ENCODE data around the gene KANTR. TPM values are rescaled to one million over a fixed set of nuclear protein-coding genes. Genes with fewer than 3 reads are reported as not detected.

KANTR gene
- total RNA-seq: 10 to 100 TPM; 15.5 to 41.5 (median 21.8) TPM

- no peaks in the 10 kb centered on the region for H3K36me3 ChIP-seq
- no peaks in the 10 kb centered on the region for H3K4me1 ChIP-seq
- peak within 1 kb of the TSS; percentile 78 to 86 (median 86) for H3K27ac ChIP-seq
- DNase-seq: peak; percentile 89
- TF ChIP-seq CTCF (IDR thresholded peaks at IDR 0.05) (no peak), POLR2A (IDR thresholded peaks at IDR 0.05) (peak in 1 of 2 donors; percentile 63)
- 0 to 2% methylated on average over 10 to 19 of the region's 67 CpGs for WGBS, 2 donors
- intact Hi-C loops (cut with DNase I): loop anchor here (2.0 kb wide), 1 partner anchor 23 kb away; no protein-coding TSS in a partner anchor
- no peaks in the 10 kb centered on the region for H3K9me3 ChIP-seq
- H3K4me3 ChIP-seq (replicated peaks in 1 of 3): peak within 1 kb of the TSS; percentile 20 to 46 (median 42)
- no peaks in the 10 kb centered on the region for H3K27me3 ChIP-seq
Observed at GRCh38 chrX:53093748-53094581, at the start of gene KANTR. Gene KANTR (plus strand): TSS chrX:53094142. CDS start chrX:53124273, 30,131 bp downstream.

DNA sequence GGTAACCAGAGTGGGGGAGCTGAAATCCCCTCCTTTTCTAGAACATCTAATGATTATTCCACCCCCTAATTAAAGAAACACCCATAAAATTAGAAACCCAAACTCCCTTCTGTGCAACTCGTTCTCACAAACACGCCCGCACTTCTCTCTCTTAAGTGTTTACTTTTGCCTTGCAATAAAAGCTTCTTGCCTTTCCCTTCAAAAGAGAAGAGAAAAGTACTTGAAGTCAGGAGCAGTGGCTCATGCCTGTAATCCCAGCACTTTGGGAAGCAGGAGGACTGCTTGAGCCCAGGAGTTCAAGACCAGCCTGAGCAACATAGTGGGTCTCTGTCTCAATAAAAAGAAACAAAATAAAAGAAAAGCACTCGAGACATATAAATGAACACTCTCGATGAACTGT is 48.9 kb upstream of the KANTR start:
- intact Hi-C loops (cut with DNase I): no loop called here
- Histone ChIP-seq H3K9me3 (no peaks in the 10 kb centered on the region), H3K27ac (no peak overlapping the region), H3K27me3 (peaks cover 3% of the 10 kb centered on the region), H3K4me1 (no peaks in the 10 kb centered on the region), H3K4me3 (replicated peaks in 1 of 3) (no peak overlapping the region), H3K36me3 (no peaks in the 10 kb centered on the region)
- no peak for TF ChIP-seq POLR2A (IDR thresholded peaks at IDR 0.05)
- TF ChIP-seq CTCF (IDR thresholded peaks at IDR 0.05): no peak
- 28 to 31% methylated on average over 5 of the region's 5 CpGs for WGBS, 2 donors
- no peak for DNase-seq

DNA sequence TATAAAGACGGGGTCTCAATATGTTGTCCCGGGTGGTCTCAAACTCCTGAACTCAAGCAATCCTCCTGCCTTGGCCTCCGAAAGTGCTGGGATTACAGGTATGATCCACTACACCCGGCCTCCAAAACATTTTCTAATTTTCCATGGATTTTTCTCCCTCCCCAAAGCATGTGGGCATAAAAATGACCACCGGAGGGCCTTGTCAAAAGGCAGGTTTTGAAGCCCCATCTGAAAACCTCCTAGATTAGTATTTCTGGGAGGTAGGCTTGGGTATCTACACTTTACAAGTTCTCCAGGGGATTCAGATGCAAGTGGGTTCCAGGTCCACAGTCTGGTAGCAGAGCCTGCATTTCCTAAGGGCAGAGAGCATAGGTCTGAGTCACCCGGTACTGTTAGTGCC is 46.7 kb upstream of the KANTR start:
- no peaks in the 10 kb centered on the region for H3K4me1 ChIP-seq
- no peaks in the 10 kb centered on the region for H3K36me3 ChIP-seq
- no peaks in the 10 kb centered on the region for H3K9me3 ChIP-seq
- H3K27ac ChIP-seq: no peak overlapping the region
- no peak for DNase-seq
- 84 to 95% methylated on average over 2 to 5 of the region's 6 CpGs for WGBS, 2 donors
- TF ChIP-seq POLR2A (IDR thresholded peaks at IDR 0.05) (no peak), CTCF (IDR thresholded peaks at IDR 0.05) (no peak)
- intact Hi-C loops (cut with DNase I): no loop called here
- H3K4me3 ChIP-seq (replicated peaks in 1 of 3): no peak overlapping the region
- H3K27me3 ChIP-seq: no peaks in the 10 kb centered on the region

DNA sequence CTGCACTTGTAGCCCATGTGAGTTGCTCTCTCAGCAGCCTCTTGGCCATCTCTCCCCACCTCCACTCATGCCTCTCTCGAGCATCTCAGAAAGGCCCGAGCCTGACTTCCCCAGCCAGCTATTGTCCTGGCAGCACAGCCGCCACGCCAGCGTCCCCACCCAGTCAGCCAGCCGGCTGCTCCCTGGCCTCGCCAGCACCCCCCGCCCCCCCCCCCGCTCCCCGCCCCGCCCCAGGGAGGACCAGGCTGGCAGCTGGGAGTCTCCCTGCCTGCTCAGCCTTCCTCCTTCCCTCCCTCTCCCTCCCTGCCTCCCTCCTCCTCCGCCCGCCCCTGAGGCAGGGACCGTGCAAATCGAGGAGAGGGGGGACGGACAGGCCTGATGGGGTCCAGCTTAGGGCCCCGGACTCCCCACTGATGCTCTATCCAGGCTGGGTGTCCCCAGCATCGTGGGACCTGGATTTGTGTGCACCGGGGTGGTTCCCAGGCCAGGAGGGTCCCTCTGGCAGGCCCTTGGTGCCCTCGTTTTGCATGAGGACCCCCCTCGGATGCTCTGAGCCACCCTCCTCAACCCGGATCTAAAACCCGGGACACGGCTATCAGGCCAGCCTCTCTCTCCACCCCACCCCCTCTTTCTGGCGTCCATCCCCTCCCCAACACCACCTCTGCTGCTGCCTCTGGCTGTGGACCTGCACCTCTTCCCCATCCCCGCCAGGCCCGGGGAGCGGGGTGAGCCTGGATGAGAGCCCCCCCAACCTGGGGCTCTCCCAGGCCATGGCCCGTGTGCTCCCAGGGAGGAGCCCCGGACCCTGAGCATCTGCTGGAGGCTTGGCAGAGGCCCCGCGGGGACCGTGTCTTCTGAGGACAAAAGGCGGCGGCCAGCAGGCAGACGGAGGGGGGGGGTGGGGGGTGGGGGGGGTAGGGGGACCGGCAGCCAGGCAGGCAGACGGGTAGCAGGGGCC is 45.5 kb upstream of the KANTR start, which contains the start of gene GPR173:
TSS of gene GPR173 (plus strand) at position 621 of the 958 bp plus-strand sequence. CDS start 27,833 bp downstream, outside the sequence.
- peak within 1 kb of the TSS in 1 of 3 donors; percentile 17 for H3K4me3 ChIP-seq (replicated peaks in 1 of 3)
- no peaks in the 10 kb centered on the region for H3K36me3 ChIP-seq
- no peaks in the 10 kb centered on the region for H3K4me1 ChIP-seq
- no peaks in the 10 kb centered on the region for H3K27me3 ChIP-seq
- DNase-seq: no peak
- intact Hi-C loops (cut with DNase I): no loop called here
- WGBS, 2 donors: 0 to 3% methylated on average over 4 to 5 of the region's 38 CpGs
- H3K27ac ChIP-seq: no peak within 1 kb of the TSS
- TF ChIP-seq CTCF (IDR thresholded peaks at IDR 0.05) (no peak), POLR2A (IDR thresholded peaks at IDR 0.05) (no peak)
- no peaks in the 10 kb centered on the region for H3K9me3 ChIP-seq
